GM23338 (cell line): ENCODE results near the gene ZNF326. TPM values are rescaled to one million over a fixed set of nuclear protein-coding genes. Genes with fewer than 3 reads are reported as not detected.
A peak's percentile ranks its signal among the peaks of the same experiment; 100 is the strongest.
"Not testable (repeated sequence)": the region's sequence is repeated elsewhere in the genome, so short reads cannot be mapped to it uniquely, and the experiment has no call there.

Experiments used
- ATAC-seq: fragments of 200-7000 bp; cut with Tn5 transposase; 3 replicates; pipeline ENCODE4 v1.9.1; 2020
- DNase-seq: peaks from one replicate; pipeline ENCODE4 v3.0.0-alpha.2; 2015; ENCODE audit warnings: low spot score
- H2AFZ ChIP-seq: fragments of 200-600 bp; sonication (generic); 2 replicates; pipeline ENCODE4 v1.8.0; 2016; ENCODE audit warnings: antibody characterized with exemption, mild to moderate bottlenecking, moderate library complexity
- H3F3A ChIP-seq: fragments of 200-600 bp; sonication (generic); replicated peaks from 2 replicates; pipeline ENCODE4 v1.8.0; 2017; ENCODE audit warnings: antibody characterized with exemption, mixed run types, low read depth
- H3K27ac ChIP-seq: fragments of 200-600 bp; sonication (generic); 2 replicates; pipeline ENCODE4 v1.6.1; 2016; ENCODE audit warnings: low read depth
- H3K27me3 ChIP-seq: fragments of 200-600 bp; sonication (generic); 2 replicates; pipeline ENCODE4 v1.8.0; 2016; ENCODE audit warnings: mild to moderate bottlenecking, mixed run types, moderate library complexity; ENCODE audit not compliant: insufficient read depth
- H3K36me3 ChIP-seq: fragments of 200-600 bp; sonication (generic); 2 replicates; pipeline ENCODE4 v1.8.0; 2016; ENCODE audit warnings: mild to moderate bottlenecking; ENCODE audit not compliant: insufficient read depth
- H3K4me1 ChIP-seq: fragments of 200-600 bp; sonication (generic); 2 replicates; pipeline ENCODE4 v1.8.0; 2016; ENCODE audit warnings: mild to moderate bottlenecking, moderate library complexity; ENCODE audit not compliant: insufficient read depth
- H3K4me2 ChIP-seq: fragments of 200-600 bp; sonication (generic); 2 replicates; pipeline ENCODE4 v1.7.1; 2017; ENCODE audit warnings: mixed run types
- H3K4me3 ChIP-seq: fragments of 200-600 bp; sonication (generic); 2 replicates; pipeline ENCODE4 v1.6.1; 2016; ENCODE audit warnings: mixed run types
- H3K79me2 ChIP-seq: fragments of 200-600 bp; sonication (generic); replicated peaks from 2 replicates; pipeline ENCODE4 v1.8.0; 2017; ENCODE audit warnings: mild to moderate bottlenecking; ENCODE audit not compliant: insufficient read depth
- H3K9me2 ChIP-seq: fragments of 200-600 bp; sonication (generic); 2 replicates; pipeline ENCODE4 v1.8.0; 2017; ENCODE audit not compliant: insufficient read depth
- H4K20me1 ChIP-seq: fragments of 200-600 bp; sonication (generic); replicated peaks from 2 replicates; pipeline ENCODE4 v1.8.0; 2017; ENCODE audit warnings: mild to moderate bottlenecking; ENCODE audit not compliant: insufficient read depth
- H3K27ac Mint-ChIP-seq: 2 replicates; pipeline ENCODE4 v1.8.0; 2020; ENCODE audit warnings: inconsistent platforms, mild to moderate bottlenecking, moderate library complexity, mixed read lengths
- H3K27me3 Mint-ChIP-seq: 3 replicates; pipeline ENCODE4 v1.8.0; 2022; ENCODE audit warnings: low read depth, mild to moderate bottlenecking, moderate library complexity, mixed read lengths, inconsistent platforms; ENCODE audit not compliant: insufficient read depth, poor library complexity
- H3K36me3 Mint-ChIP-seq: 3 replicates; pipeline ENCODE4 v1.8.0; 2021; ENCODE audit warnings: low read depth, mild to moderate bottlenecking, inconsistent platforms, moderate library complexity, mixed read lengths
- H3K4me1 Mint-ChIP-seq: 3 replicates; pipeline ENCODE4 v1.8.0; 2020; ENCODE audit warnings: mild to moderate bottlenecking, inconsistent platforms, mixed read lengths
- H3K4me3 Mint-ChIP-seq: 3 replicates; pipeline ENCODE4 v1.8.0; 2021; ENCODE audit warnings: moderate library complexity, mild to moderate bottlenecking, inconsistent platforms, mixed read lengths
- H3K9me3 Mint-ChIP-seq: 3 replicates; pipeline ENCODE4 v1.8.0; 2020; ENCODE audit warnings: moderate library complexity, mild to moderate bottlenecking, inconsistent platforms, mixed read lengths
- NANOG ChIP-seq: IDR thresholded peaks from 2 replicates; pipeline ENCODE4 v1.6.1; 2016; ENCODE audit warnings: antibody characterized with exemption, borderline replicate concordance
- ZNF114 ChIP-seq: fragments of 250-450 bp; sonication (Bioruptor Pico); IDR thresholded peaks from 2 replicates; pipeline ENCODE4 v1.5.0; 2020; ENCODE audit warnings: mild to moderate bottlenecking, moderate library complexity
- ZNF462 ChIP-seq: fragments of 250-450 bp; sonication (Bioruptor Pico); IDR thresholded peaks from 2 replicates; pipeline ENCODE4 v1.5.0; 2020; ENCODE audit warnings: mild to moderate bottlenecking, moderate library complexity
- polyA plus RNA-seq: library from polyadenylated mRNA; unstranded; fragments of >200 nt; fragmentation: Nextera tagmentation; extraction: Ambion mirVana; gene quantifications from 2 replicates; pipeline ENCODE4 v1.2.1, GENCODE V29; 2016
- total RNA-seq: library from RNA; depleted of rRNA; stranded (reverse); fragments of >200 nt; shearing (Covaris generic); gene quantifications from 2 replicates; pipeline ENCODE4 v1.2.3, GENCODE V29; 2014

The ZNF326 gene
- total and polyA plus RNA-seq, 2 experiments from 2014 or later, result 28.6 to 35.1 TPM

- TF ChIP-seq ZNF462 (CRISPR knock-in tag) (no peak), ZNF114 (CRISPR knock-in tag) (no peak), NANOG (no peak)
Measured at GRCh38 chr1:90048043-90048442, 53.1 kb downstream of the ZNF326 start (continued).

GRCh38 chr1:90062700-90063643, 68.1 kb downstream of the ZNF326 start:
- H3K27me3 Mint-ChIP-seq, H3K36me3 ChIP-seq, ATAC-seq, H3K9me2 ChIP-seq, H3K79me2 ChIP-seq, H3K27me3 ChIP-seq, DNase-seq, H4K20me1 ChIP-seq, H3F3A ChIP-seq, H3K27ac ChIP-seq, H3K27ac Mint-ChIP-seq: not testable (repeated sequence)
- 0 out of 3 replicates have a peak overlapping the region, but pooled peaks have one; percentile 42 for H3K4me3 Mint-ChIP-seq
- Histone ChIP-seq H2AFZ (peak overlapping the region; percentile 40), H3K4me3 (peak overlapping the region; percentile 38; the same call in 1 of the 2 replicates), H3K4me2 (0 out of 2 replicates have a peak overlapping the region, but pooled peaks have one; percentile 51), H3K4me1 (peaks cover 12% of the 10 kb centered on the region)
- H3K4me1 Mint-ChIP-seq, result peaks cover 12% of the 10 kb centered on the region
- H3K9me3 Mint-ChIP-seq, result peaks cover 17% of the 10 kb centered on the region
- peaks cover 17% of the 10 kb centered on the region for H3K36me3 Mint-ChIP-seq

GRCh38 chr1:90064109-90064508, 69.2 kb downstream of the ZNF326 start:
- H3K4me1 ChIP-seq, result peaks cover 12% of the 10 kb centered on the region
- H3K27ac ChIP-seq, H3K4me3 ChIP-seq, H3F3A ChIP-seq, H3K4me3 Mint-ChIP-seq, H3K27ac Mint-ChIP-seq, H3K36me3 ChIP-seq, ATAC-seq, H3K27me3 Mint-ChIP-seq, H3K27me3 ChIP-seq, H3K9me2 ChIP-seq, H3K79me2 ChIP-seq, H3K4me2 ChIP-seq, DNase-seq, H2AFZ ChIP-seq, H4K20me1 ChIP-seq: not testable (repeated sequence)
- peaks cover 17% of the 10 kb centered on the region for H3K9me3 Mint-ChIP-seq
- peaks cover 12% of the 10 kb centered on the region for H3K4me1 Mint-ChIP-seq
- peaks cover 17% of the 10 kb centered on the region for H3K36me3 Mint-ChIP-seq
